ENCODE data around the gene LRP1-AS. TPM values are rescaled to one million over a fixed set of nuclear protein-coding genes. Genes with fewer than 3 reads are reported as not detected.
A peak's percentile ranks its signal among the peaks of the same experiment; 100 is the strongest.

Gene LRP1-AS
- total RNA-seq, 1 donor from 2014 or later, result not detected

GRCh38 chr12:57111031-57111734 is 36.2 kb downstream of the LRP1-AS start, which contains the start of gene STAT6:
STAT6 (minus strand) TSS chr12:57111362; CDS start chr12:57108278, 3,084 bp downstream.
- no peak for TF ChIP-seq CTCF (IDR thresholded peaks at IDR 0.05; ENCODE audit: unreplicated experiment)
- peaks cover 28% of the 10 kb centered on the region for H3K4me1 Mint-ChIP-seq (ENCODE audit: low read depth)
- DNase-seq (ENCODE audit: low spot score, unreplicated experiment), result no peak
- no peaks in the 10 kb centered on the region for H3K9me3 Mint-ChIP-seq (ENCODE audit: low read depth)
- H3K36me3 Mint-ChIP-seq (ENCODE audit: insufficient read depth), result peaks cover 4% of the 10 kb centered on the region
- peak within 1 kb of the TSS; percentile 83 for H3K4me3 Mint-ChIP-seq (ENCODE audit: low read depth)
- peaks cover 4% of the 10 kb centered on the region for H3K27me3 Mint-ChIP-seq
- H3K27ac Mint-ChIP-seq, result peak within 1 kb of the TSS; percentile 99

DNA sequence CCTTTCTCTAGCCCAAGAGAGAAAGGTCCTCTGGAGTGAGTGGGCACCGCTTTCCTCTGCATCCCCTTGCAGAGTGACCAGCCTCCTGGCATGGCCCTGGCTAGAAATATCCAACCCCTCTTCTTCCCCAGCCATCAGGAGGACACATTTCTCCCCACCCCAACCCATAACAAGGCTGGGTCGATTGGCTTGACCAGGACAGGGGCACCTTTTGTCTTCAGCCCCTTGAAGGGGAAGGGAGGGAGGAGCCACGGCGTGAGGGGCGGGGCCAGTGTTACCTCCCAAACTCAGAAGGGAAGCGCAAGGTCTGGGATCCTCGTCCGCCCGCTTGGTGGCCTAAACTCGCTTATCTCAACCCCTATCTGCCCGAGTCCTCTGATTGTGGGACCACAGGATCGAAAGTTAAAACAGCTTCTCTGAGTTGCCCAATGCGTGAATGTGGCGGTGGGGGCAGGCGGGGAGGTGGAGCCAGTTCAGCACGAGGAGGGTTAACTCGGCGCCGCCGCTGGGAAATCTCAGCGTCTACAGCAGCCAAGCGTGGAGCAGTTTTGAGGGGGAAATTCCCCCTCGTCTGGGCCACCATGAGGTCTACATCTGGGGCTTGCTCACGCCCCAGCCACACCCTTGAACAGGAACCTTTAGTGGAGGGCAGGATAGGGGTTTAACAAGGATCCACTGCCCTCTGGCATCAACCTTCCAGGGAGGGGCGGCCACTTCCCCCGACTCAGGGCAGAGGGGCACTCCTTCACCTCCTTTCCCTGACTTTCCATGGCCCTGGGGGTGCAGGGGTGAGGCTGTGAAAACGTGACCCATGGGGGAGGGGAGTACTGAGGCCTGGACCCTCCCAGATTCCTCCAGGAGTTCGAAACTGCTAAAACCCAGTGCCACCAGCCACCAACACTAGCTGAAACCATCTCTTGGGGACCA is 37.1 kb downstream of the LRP1-AS start:
- Mint-ChIP-seq H3K4me3 (ENCODE audit: low read depth) (peak overlapping the region; percentile 83), H3K27me3 (no peaks in the 10 kb centered on the region), H3K4me1 (ENCODE audit: low read depth) (peaks cover 28% of the 10 kb centered on the region), H3K36me3 (ENCODE audit: insufficient read depth) (peaks cover 4% of the 10 kb centered on the region), H3K9me3 (ENCODE audit: low read depth) (no peaks in the 10 kb centered on the region), H3K27ac (peak overlapping the region; percentile 99)
- TF ChIP-seq CTCF (IDR thresholded peaks at IDR 0.05; ENCODE audit: unreplicated experiment), result no peak
- DNase-seq (ENCODE audit: low spot score, unreplicated experiment), result peak; percentile 42

DNA sequence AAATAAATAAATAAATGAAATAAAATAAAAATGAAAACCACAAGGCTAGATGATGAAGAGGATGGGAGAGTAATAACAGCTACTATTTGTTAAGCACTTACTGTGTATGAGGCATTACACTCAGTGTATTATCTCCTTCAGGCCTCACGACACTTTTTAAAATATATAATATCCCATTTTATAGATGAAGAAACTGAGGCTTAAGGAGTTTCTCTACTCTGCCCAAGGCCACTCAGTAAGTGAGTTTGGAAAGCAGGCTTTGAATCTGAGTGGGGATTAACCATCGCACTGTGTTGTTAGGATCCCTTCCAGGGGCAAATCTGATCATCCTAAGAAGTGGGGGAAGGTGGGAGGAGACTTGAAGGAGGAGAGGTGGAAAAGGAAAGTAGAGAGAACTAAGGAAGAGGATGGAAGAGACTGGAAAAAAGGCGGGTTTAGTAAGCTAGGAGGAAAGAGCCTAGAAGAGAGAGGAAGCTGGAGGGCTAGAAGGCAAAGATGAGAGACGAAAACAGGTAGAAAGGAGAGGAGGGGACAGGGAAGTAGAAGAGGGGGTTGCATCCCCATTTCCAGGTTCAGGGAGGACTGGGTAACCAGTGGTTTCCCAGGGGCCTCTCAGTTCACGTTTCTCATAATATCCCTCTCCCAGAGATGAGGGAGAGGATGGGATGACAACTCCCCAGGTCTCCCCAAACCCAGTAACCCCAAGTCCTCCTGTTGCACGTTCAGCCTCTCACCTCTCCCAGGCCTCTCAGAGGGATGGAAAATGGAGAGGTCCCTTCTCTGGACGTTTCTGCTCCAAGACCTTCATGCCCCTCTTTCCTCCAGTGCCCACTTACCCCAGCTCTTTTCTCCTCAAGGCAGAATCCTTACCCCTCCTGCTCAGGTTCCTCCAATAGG is 38.0 kb downstream of the LRP1-AS start:
- Mint-ChIP-seq H3K9me3 (ENCODE audit: low read depth) (no peaks in the 10 kb centered on the region), H3K27me3 (no peaks in the 10 kb centered on the region), H3K36me3 (ENCODE audit: insufficient read depth) (peaks cover 4% of the 10 kb centered on the region), H3K27ac (peak overlapping the region; percentile 99), H3K4me1 (ENCODE audit: low read depth) (peaks cover 28% of the 10 kb centered on the region), H3K4me3 (ENCODE audit: low read depth) (peak overlapping the region; percentile 83)
- TF ChIP-seq CTCF (IDR thresholded peaks at IDR 0.05; ENCODE audit: unreplicated experiment), result no peak
- no peak for DNase-seq (ENCODE audit: low spot score, unreplicated experiment)

- no peak for DNase-seq (ENCODE audit: low spot score, unreplicated experiment)
- Mint-ChIP-seq H3K4me1 (ENCODE audit: low read depth) (peaks cover 26% of the 10 kb centered on the region), H3K36me3 (ENCODE audit: insufficient read depth) (peaks cover 4% of the 10 kb centered on the region), H3K27me3 (no peaks in the 10 kb centered on the region), H3K4me3 (ENCODE audit: low read depth) (no peak overlapping the region), H3K27ac (no peak overlapping the region), H3K9me3 (ENCODE audit: low read depth) (no peaks in the 10 kb centered on the region)
- TF ChIP-seq CTCF (IDR thresholded peaks at IDR 0.05; ENCODE audit: unreplicated experiment), result no peak
Observed at GRCh38 chr12:57107456-57108155, 39.8 kb downstream of the LRP1-AS start.

Data from progenitor cell of endocrine pancreas (in vitro differentiated cells).